Upper lobe of right lung (tissue), 1 donor: Measurements from ENCODE around the gene TEAD1. TPM values are rescaled to one million over a fixed set of nuclear protein-coding genes. Genes with fewer than 3 reads are reported as not detected.

ENCODE experiments used
- ATAC-seq: fragments of 200-7000 bp; cut with Tn5 transposase; one replicate; pipeline ENCODE4 v1.9.1; 2020; ENCODE audit warnings: mild to moderate bottlenecking, moderate library complexity
- DNase-seq: peaks from one replicate; pipeline ENCODE4 v3.0.0-alpha.2; 2020
- H3K27ac ChIP-seq: fragments of 200-600 bp; one replicate; pipeline ENCODE4 v1.8.0; 2022
- H3K27me3 ChIP-seq: fragments of 200-600 bp; one replicate; pipeline ENCODE4 v1.8.0; 2022; ENCODE audit warnings: mild to moderate bottlenecking
- H3K36me3 ChIP-seq: fragments of 200-600 bp; one replicate; pipeline ENCODE4 v1.8.0; 2022
- H3K4me1 ChIP-seq: fragments of 200-600 bp; one replicate; pipeline ENCODE4 v1.8.0; 2022
- H3K4me3 ChIP-seq: fragments of 200-600 bp; one replicate; pipeline ENCODE4 v1.8.0; 2022; ENCODE audit warnings: mild to moderate bottlenecking
- H3K9me3 ChIP-seq: fragments of 200-600 bp; one replicate; pipeline ENCODE4 v1.8.0; 2022
- CTCF ChIP-seq: fragments of 200-600 bp; IDR thresholded peaks from one replicate; pipeline ENCODE4 v1.8.0; 2022; ENCODE audit warnings: antibody characterized with exemption
- intact Hi-C: fragments of 100-400 bp; cut with DNase I; formaldehyde crosslinking; loops from one replicate; pipeline ENCODE4 v1.11.0; 2022
- total RNA-seq: library from RNA; stranded (reverse); fragmentation: NEBNext Ultra II Directional; extraction: Animal tissue kit (Norgen Biotek cat#: 25700); gene quantifications from one replicate; pipeline ENCODE4 v1.2.1, GENCODE V29; 2021
- donor health status: DM: no; HTN: yes; CAD: no; lungs with severe emphysema.

TEAD1 gene
- total RNA-seq, 1 donor from 2014 or later: 72.3 TPM

GRCh38 chr11:12749442-12749841, 75.2 kb downstream of the TEAD1 start:
- no peak for ATAC-seq
- peaks cover 8% of the 10 kb centered on the region for H3K4me1 ChIP-seq
- H3K27me3 ChIP-seq: no peaks in the 10 kb centered on the region
- no peak overlapping the region for H3K4me3 ChIP-seq
- TF ChIP-seq CTCF: no peak
- DNase-seq: no peak
- H3K27ac ChIP-seq: no peak overlapping the region
- no peaks in the 10 kb centered on the region for H3K36me3 ChIP-seq
- intact Hi-C loops: no loop called here
- H3K9me3 ChIP-seq: no peaks in the 10 kb centered on the region

GRCh38 chr11:12750181-12750580, 76.0 kb downstream of the TEAD1 start:
- Histone ChIP-seq H3K4me3 (no peak overlapping the region), H3K9me3 (no peaks in the 10 kb centered on the region), H3K27ac (no peak overlapping the region), H3K27me3 (no peaks in the 10 kb centered on the region), H3K36me3 (no peaks in the 10 kb centered on the region), H3K4me1 (peaks cover 13% of the 10 kb centered on the region)
- TF ChIP-seq CTCF: no peak
- ATAC-seq: no peak
- intact Hi-C loops: no loop called here
- no peak for DNase-seq

- intact Hi-C loops: no loop called here
- Histone ChIP-seq H3K4me1 (peaks cover 8% of the 10 kb centered on the region), H3K36me3 (no peaks in the 10 kb centered on the region), H3K27ac (no peak overlapping the region), H3K9me3 (no peaks in the 10 kb centered on the region), H3K4me3 (no peak overlapping the region), H3K27me3 (no peaks in the 10 kb centered on the region)
- no peak for TF ChIP-seq CTCF
- no peak for DNase-seq
- ATAC-seq: no peak
These were observed 78.8 kb downstream of the TEAD1 start for GRCh38 chr11:12752868-12753524.

- peaks cover 8% of the 10 kb centered on the region for H3K4me1 ChIP-seq
- H3K4me3 ChIP-seq: no peak overlapping the region
- H3K27me3 ChIP-seq: no peaks in the 10 kb centered on the region
- DNase-seq (no peak), ATAC-seq (no peak)
- no peak overlapping the region for H3K27ac ChIP-seq
- intact Hi-C loops: no loop called here
- TF ChIP-seq CTCF: no peak
- no peaks in the 10 kb centered on the region for H3K9me3 ChIP-seq
- H3K36me3 ChIP-seq: no peaks in the 10 kb centered on the region
These were observed 79.8 kb downstream of the TEAD1 start for GRCh38 chr11:12754021-12754420.

- intact Hi-C loops: no loop called here
- no peak for DNase-seq
- Histone ChIP-seq H3K27me3 (no peaks in the 10 kb centered on the region), H3K4me3 (no peak overlapping the region), H3K27ac (no peak overlapping the region), H3K36me3 (no peaks in the 10 kb centered on the region), H3K9me3 (no peaks in the 10 kb centered on the region), H3K4me1 (peaks cover 8% of the 10 kb centered on the region)
- TF ChIP-seq CTCF: no peak
- no peak for ATAC-seq
These were observed 80.5 kb downstream of the TEAD1 start for GRCh38 chr11:12754582-12755234.
